ENCODE measurements around the gene RNF144A.

RNF144A gene

DNA sequence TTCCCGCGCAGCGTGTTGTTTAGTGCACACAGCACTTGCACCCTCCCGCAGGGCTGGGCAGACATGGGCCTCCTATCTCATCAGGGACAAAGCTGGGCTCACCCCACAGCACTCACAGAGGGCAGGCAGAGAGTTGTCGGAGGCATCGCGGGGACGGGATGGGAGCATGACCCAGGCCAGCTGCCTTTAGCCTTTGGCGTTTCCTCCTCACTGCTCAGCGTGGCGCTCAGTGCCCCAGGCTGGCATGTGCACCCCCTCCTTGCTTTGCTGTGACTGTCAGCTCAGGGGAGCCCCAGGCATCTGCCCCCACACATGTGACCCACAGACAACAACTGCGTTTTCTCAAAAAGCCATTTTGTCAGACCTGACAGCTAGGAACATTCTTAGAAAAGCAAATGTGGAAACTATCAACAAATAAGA, 101.1 kb downstream of the RNF144A start:
- TF ChIP-seq CTCF (IDR thresholded peaks at IDR 0.05; ENCODE audit: insufficient read depth, low read depth, low read length, missing control alignments) = no peak
- no peak overlapping the region for H3K4me3 ChIP-seq (ENCODE audit: low read depth, low read length)
- no peak for DNase-seq (ENCODE audit: low read depth)

DNA sequence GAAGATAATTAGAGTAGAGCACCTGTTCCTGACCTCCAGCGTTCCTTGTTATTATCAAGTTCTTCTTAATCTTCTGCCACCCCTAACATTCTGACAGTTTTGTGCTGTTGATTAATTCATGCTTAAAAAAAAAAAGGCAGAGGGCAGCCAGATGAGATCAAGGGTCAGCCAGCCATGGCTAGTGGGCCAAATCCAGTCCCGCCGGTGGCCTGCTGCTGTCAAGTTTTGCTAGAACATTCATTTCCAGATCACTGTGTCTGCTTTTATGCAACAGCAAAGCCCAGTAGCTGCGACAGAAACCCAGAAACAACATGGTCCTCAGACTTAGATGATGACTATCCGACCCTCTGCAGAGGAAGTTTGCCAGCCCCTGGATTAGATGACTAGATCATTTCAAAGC, 101.6 kb downstream of the RNF144A start:
- no peak overlapping the region for H3K4me3 ChIP-seq (ENCODE audit: low read depth, low read length)
- no peak for DNase-seq (ENCODE audit: low read depth)
- no peak for TF ChIP-seq CTCF (IDR thresholded peaks at IDR 0.05; ENCODE audit: insufficient read depth, low read depth, low read length, missing control alignments)

- DNase-seq (ENCODE audit: low read depth) = no peak
- H3K4me3 ChIP-seq (ENCODE audit: low read depth, low read length) = no peak overlapping the region
- no peak for TF ChIP-seq CTCF (IDR thresholded peaks at IDR 0.05; ENCODE audit: insufficient read depth, low read depth, low read length, missing control alignments)
Observed at GRCh38 chr2:7019191-7019590, 102.0 kb downstream of the RNF144A start.

DNA sequence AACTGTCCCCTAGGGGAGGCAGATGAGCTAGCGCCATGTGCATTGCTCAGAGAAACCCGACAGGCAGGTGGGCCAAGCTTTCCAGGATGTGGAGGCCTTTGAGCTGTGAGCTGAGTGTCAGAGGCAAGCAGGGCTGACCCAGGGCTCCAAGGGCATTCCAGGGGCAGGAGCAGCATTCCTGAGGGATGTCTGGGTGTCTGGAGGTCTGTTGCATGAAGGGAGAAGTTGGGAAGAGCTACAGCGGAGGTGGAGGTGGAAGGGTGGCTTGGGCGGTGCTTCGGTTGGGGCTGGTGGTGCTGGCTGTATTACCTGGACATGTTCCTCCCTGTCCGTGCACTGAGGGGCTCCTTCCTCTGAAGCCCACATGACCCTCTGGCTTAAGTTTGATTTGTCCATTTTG, 102.8 kb downstream of the RNF144A start:
- TF ChIP-seq CTCF (IDR thresholded peaks at IDR 0.05; ENCODE audit: insufficient read depth, low read depth, low read length, missing control alignments) = no peak
- DNase-seq (ENCODE audit: low read depth) = no peak
- H3K4me3 ChIP-seq (ENCODE audit: low read depth, low read length) = no peak overlapping the region

DNA sequence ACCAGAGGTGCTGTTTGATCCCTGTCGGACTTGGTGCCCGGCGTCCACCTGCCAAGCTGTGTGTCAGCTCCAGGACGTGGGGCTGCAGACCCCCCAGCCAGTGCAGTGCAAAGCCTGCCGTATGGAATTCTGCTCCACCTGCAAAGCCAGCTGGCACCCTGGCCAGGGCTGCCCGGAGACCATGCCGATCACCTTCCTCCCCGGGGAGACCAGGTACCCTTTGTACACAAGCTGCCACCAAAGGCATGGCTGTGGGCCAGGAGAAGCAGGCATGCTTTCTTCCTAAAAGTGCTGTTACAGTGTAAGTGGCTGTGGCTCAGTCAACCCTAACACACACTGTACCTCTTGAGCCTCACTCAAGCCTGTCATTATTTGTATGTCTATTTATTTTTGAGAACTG, 103.3 kb downstream of the RNF144A start:
- no peak overlapping the region for H3K4me3 ChIP-seq (ENCODE audit: low read depth, low read length)
- no peak for TF ChIP-seq CTCF (IDR thresholded peaks at IDR 0.05; ENCODE audit: insufficient read depth, low read depth, low read length, missing control alignments)
- DNase-seq (ENCODE audit: low read depth) = no peak

- H3K4me3 ChIP-seq (ENCODE audit: low read depth, low read length) = no peak overlapping the region
- no peak for TF ChIP-seq CTCF (IDR thresholded peaks at IDR 0.05; ENCODE audit: insufficient read depth, low read depth, low read length, missing control alignments)
- DNase-seq (ENCODE audit: low read depth) = no peak
Observed at GRCh38 chr2:7020939-7021470, 103.8 kb downstream of the RNF144A start.

All from GM12865 (cell line).